HCT116 (cell line): ENCODE data around the gene PRAMEF7. TPM values are rescaled to one million over a fixed set of nuclear protein-coding genes. Genes with fewer than 3 reads are reported as not detected.
"Not testable (repeated sequence)": the region's sequence is repeated elsewhere in the genome, so short reads cannot be mapped to it uniquely, and the experiment has no call there.

Experiments used
- ATAC-seq: fragments of 200-7000 bp; cut with Tn5 transposase; 2 replicates; pipeline ENCODE4 v1.9.1; 2020; ENCODE audit warnings: mild to moderate bottlenecking, moderate library complexity
- BruUV-seq: library from RNA; stranded (reverse); fragments of 400-500 nt; replicated peaks from 2 replicates; lab custom pipeline; 2021; lab: Mats Ljungman, UMichigan
- CTCF ChIA-PET: fragments of 300-600 bp; sonication (Branson Sonifier 250); formaldehyde crosslinking; loops from one replicate; lab custom pipeline; 2021; ENCODE audit warnings: antibody characterized with exemption; lab: Charles Lee
- POLR2A ChIA-PET: fragments of 300-600, 350-600 bp; sonication (Branson Sonifier 250); formaldehyde crosslinking; loops from one replicate; lab custom pipeline; 2021; ENCODE audit warnings: antibody characterized with exemption; lab: Charles Lee
- RAD21 ChIA-PET, 2 experiments: fragments of 300-600 bp; sonication (Branson Sonifier 250); formaldehyde crosslinking; loops; one replicate each; lab custom pipeline; 2023; ENCODE audit warnings: low total read pairs in 2 of 2; ENCODE audit not compliant: uncharacterized antibody in 2 of 2, unreplicated experiment in 2 of 2, low non-redundant PET in 1 of 2; lab: Charles Lee
- DNase-seq: peaks from one replicate; pipeline ENCODE4 v3.0.0-alpha.2; 2010; ENCODE audit warnings: low read depth, low spot score
- H2AFZ ChIP-seq: fragments of 200-600 bp; shearing (Covaris generic), sonication (generic); 2 replicates; pipeline ENCODE4 v1.6.1; 2017; ENCODE audit warnings: low read depth, mixed run types, mixed read lengths, antibody characterized with exemption, low read length; ENCODE audit not compliant: poor library complexity, severe bottlenecking
- H3K27ac ChIP-seq: 2 replicates; pipeline ENCODE4 v1.5.1; 2012; ENCODE audit warnings: low read depth, low read length
- H3K27me3 ChIP-seq: fragments of 200-600 bp; sonication (generic); 2 replicates; pipeline ENCODE4 v1.6.1; 2016; ENCODE audit warnings: mixed run types, low read length, mixed read lengths; ENCODE audit not compliant: insufficient read depth
- H3K36me3 ChIP-seq, 2 experiments: fragments of 200-500 bp in 1 of 2; fragments of 200-600 bp in 1 of 2; sonication (Bioruptor generic) in 1 of 2; sonication (generic) in 1 of 2; 2 replicates each; pipeline versions ENCODE4 v1.5.1 to v1.6.1; 2014 to 2016; ENCODE audit warnings: low read length in 2 of 2, inconsistent platforms in 1 of 2, mixed read lengths in 1 of 2, mixed run types in 1 of 2; ENCODE audit not compliant: insufficient read depth in 2 of 2, control insufficient read depth in 1 of 2
- H3K4me1 ChIP-seq, 2 experiments: fragments of 200-600 bp in 1 of 2; sonication (generic) in 1 of 2; 2 replicates each; pipeline versions ENCODE4 v1.5.1 to v1.6.1; 2012 to 2017; ENCODE audit warnings: low read length in 2 of 2, inconsistent platforms in 1 of 2, mild to moderate bottlenecking in 1 of 2, mixed read lengths in 1 of 2, mixed run types in 1 of 2, moderate library complexity in 1 of 2; ENCODE audit not compliant: insufficient read depth in 2 of 2, control insufficient read depth in 1 of 2
- H3K4me2 ChIP-seq: fragments of 200-600 bp; sonication (generic); 2 replicates; pipeline ENCODE4 v1.6.1; 2017; ENCODE audit warnings: mixed run types, low read length, mixed read lengths
- H3K4me3 ChIP-seq, 2 experiments: fragments of 200-600 bp in 1 of 2; sonication (generic) in 1 of 2; replicated peaks in 1 of 2; 2 replicates each; pipeline ENCODE4 v1.5.1; 2011 to 2016; ENCODE audit warnings: low read length in 2 of 2, control low read depth in 1 of 2, low read depth in 1 of 2, mild to moderate bottlenecking in 1 of 2, mixed read lengths in 1 of 2, mixed run types in 1 of 2
- H3K79me2 ChIP-seq: fragments of 200-600 bp; sonication (generic); 2 replicates; pipeline ENCODE4 v1.6.1; 2017; ENCODE audit warnings: mild to moderate bottlenecking, mixed run types, low read length, moderate library complexity, mixed read lengths; ENCODE audit not compliant: insufficient read depth
- H3K9ac ChIP-seq: fragments of 200-600 bp; sonication (generic); 2 replicates; pipeline ENCODE4 v1.6.1; 2016; ENCODE audit warnings: low read length, mixed read lengths
- H3K9me2 ChIP-seq: fragments of 200-600 bp; sonication (generic), shearing (Covaris generic); 2 replicates; pipeline ENCODE4 v1.6.1; 2017; ENCODE audit warnings: mixed run types, mild to moderate bottlenecking, moderate library complexity; ENCODE audit not compliant: insufficient read depth
- H3K9me3 ChIP-seq, 2 experiments: fragments of 200-500 bp in 1 of 2; fragments of 200-600 bp in 1 of 2; sonication (Bioruptor generic) in 1 of 2; sonication (generic) in 1 of 2; 2 replicates each; pipeline ENCODE4 v1.6.1; 2014 to 2017; ENCODE audit warnings: low read length in 2 of 2, mixed read lengths in 2 of 2, inconsistent platforms in 1 of 2, low read depth in 1 of 2, mild to moderate bottlenecking in 1 of 2, mixed run types in 1 of 2, moderate library complexity in 1 of 2; ENCODE audit not compliant: control insufficient read depth in 1 of 2, insufficient read depth in 1 of 2
- H4K20me1 ChIP-seq: fragments of 200-600 bp; sonication (generic), shearing (Covaris generic); 2 replicates; pipeline ENCODE4 v1.6.1; 2017; ENCODE audit warnings: mixed run types, mild to moderate bottlenecking, moderate library complexity; ENCODE audit not compliant: insufficient read depth
- intact Hi-C: fragments of 100-400 bp; cut with micrococcal nuclease; formaldehyde crosslinking; loops from 2 replicates; pipeline ENCODE4 v1.10.0; 2022
- total RNA-seq: library from RNA; stranded (reverse); gene quantifications from one replicate; pipeline ENCODE4 v1.2.1, GENCODE V29; 2021; ENCODE audit not compliant: unreplicated experiment

The PRAMEF7 gene
- total RNA-seq, 1 experiment from 2014 or later, result not detected

- DNase-seq, POLR2A ChIA-PET, H3K9ac ChIP-seq, CTCF ChIA-PET, H3K27me3 ChIP-seq, H3K27ac ChIP-seq, H2AFZ ChIP-seq, H3K9me3 ChIP-seq, intact Hi-C loops, H3K4me1 ChIP-seq, H3K36me3 ChIP-seq, BruUV-seq, H4K20me1 ChIP-seq, H3K4me3 ChIP-seq, H3K9me2 ChIP-seq, H3K79me2 ChIP-seq, RAD21 ChIA-PET, H3K4me2 ChIP-seq: not testable (repeated sequence)
- peak; percentile 84 for ATAC-seq
Measured at GRCh38 chr1:12924368-12924767, 8.0 kb downstream of the PRAMEF7 start.

- H3K9me3 ChIP-seq, H3K4me1 ChIP-seq, RAD21 ChIA-PET, CTCF ChIA-PET, H3K9me2 ChIP-seq, H3K9ac ChIP-seq, H3K79me2 ChIP-seq, H3K4me3 ChIP-seq, H3K36me3 ChIP-seq, BruUV-seq, H2AFZ ChIP-seq, H3K4me2 ChIP-seq, POLR2A ChIA-PET, ATAC-seq, H3K27ac ChIP-seq, H4K20me1 ChIP-seq, intact Hi-C loops, H3K27me3 ChIP-seq, DNase-seq: not testable (repeated sequence)
Measured at GRCh38 chr1:12947480-12947879, 31.1 kb downstream of the PRAMEF7 start, which contains the start of gene PRAMEF6. Gene PRAMEF6, minus strand, starts transcription at chr1:12947580. Its CDS starts 5,062 bp downstream, at chr1:12942518.

Other genes with a start within 250 kb of the PRAMEF7 start
- not detected for gene AADACL3, start 200.5 kb upstream of the PRAMEF7 start, total RNA-seq
- gene CFAP107, start 170.4 kb upstream of the PRAMEF7 start, total RNA-seq, result not detected
- not detected for gene PRAMEF12, start 142.9 kb upstream of the PRAMEF7 start, total RNA-seq
- gene PRAMEF1, start 125.2 kb upstream of the PRAMEF7 start, total RNA-seq, result not detected
- not detected for gene PRAMEF11, start 85.2 kb upstream of the PRAMEF7 start, total RNA-seq
- gene HNRNPCL1, start 67.9 kb upstream of the PRAMEF7 start, total RNA-seq, result not detected
- gene PRAMEF2, start 59.5 kb upstream of the PRAMEF7 start, total RNA-seq, result not detected
- gene PRAMEF4, start 30.4 kb upstream of the PRAMEF7 start, total RNA-seq, result not detected
- not detected for gene PRAMEF10, start 18.3 kb upstream of the PRAMEF7 start, total RNA-seq
- not detected for gene PRAMEF6, start 31.0 kb downstream of the PRAMEF7 start, total RNA-seq
- gene PRAMEF27, start 140.0 kb downstream of the PRAMEF7 start, total RNA-seq, result not detected
- not detected for gene HNRNPCL3, start 144.2 kb downstream of the PRAMEF7 start, total RNA-seq
- gene PRAMEF25, start 154.2 kb downstream of the PRAMEF7 start, total RNA-seq, result not detected
- gene HNRNPCL2, start 200.2 kb downstream of the PRAMEF7 start, total RNA-seq, result not detected
- gene PRAMEF26, start 239.4 kb downstream of the PRAMEF7 start, total RNA-seq, result not detected
- gene HNRNPCL4, start 249.0 kb downstream of the PRAMEF7 start, total RNA-seq, result not detected